Thoracic aorta (tissue), 2 donors: ENCODE data around the gene CHAMP1. TPM values are rescaled to one million over a fixed set of nuclear protein-coding genes. Genes with fewer than 3 reads are reported as not detected.
"Not testable (repeated sequence)": the region's sequence is repeated elsewhere in the genome, so short reads cannot be mapped to it uniquely, and the experiment has no call there.

ENCODE experiments used
- ATAC-seq: fragments of 150-250 bp; one replicate; pipeline ENCODE4 v1.8.0; 2017; ENCODE audit warnings: low read depth; ENCODE audit not compliant: insufficient number of reproducible peaks, low FRiP score
- DNase-seq: peaks from one replicate; pipeline ENCODE4 v3.0.0-alpha.2; 2020; ENCODE audit warnings: low spot score
- H3K27ac ChIP-seq, 2 donors: fragments of 200-600 bp; sonication (generic); 1 replicate in 1 of 2; 2 replicates in 1 of 2; pipeline ENCODE4 v1.5.1; 2016; ENCODE audit warnings: mild to moderate bottlenecking in 2 of 2, moderate library complexity in 2 of 2
- H3K27me3 ChIP-seq: fragments of 200-600 bp; sonication (generic); replicated peaks from 2 replicates; pipeline ENCODE4 v1.6.0; 2016; ENCODE audit warnings: mild to moderate bottlenecking; ENCODE audit not compliant: insufficient read depth
- H3K36me3 ChIP-seq: fragments of 200-600 bp; sonication (generic); one replicate; pipeline ENCODE4 v1.5.1; 2016
- H3K4me1 ChIP-seq, 2 donors: fragments of 200-600 bp; sonication (generic); 1 replicate in 1 of 2; 2 replicates in 1 of 2; pipeline versions ENCODE4 v1.5.1 to v1.6.0; 2016; ENCODE audit warnings: low read depth in 2 of 2, mild to moderate bottlenecking in 1 of 2; ENCODE audit not compliant: control insufficient read depth in 1 of 2
- H3K4me3 ChIP-seq: fragments of 200-600 bp; sonication (generic); 2 replicates; pipeline ENCODE4 v1.5.1; 2016; ENCODE audit warnings: mild to moderate bottlenecking
- H3K9me3 ChIP-seq: fragments of 200-600 bp; sonication (generic); 2 replicates; pipeline ENCODE4 v1.5.1; 2016
- CTCF ChIP-seq: fragments of 200-600 bp; sonication (generic); IDR thresholded peaks from one replicate; pipeline ENCODE4 v1.5.1; 2019; ENCODE audit warnings: antibody characterized with exemption
- total RNA-seq, 2 donors: library from RNA; depleted of rRNA; stranded (reverse); fragments of >200 nt; gene quantifications; one replicate each; pipeline versions ENCODE4 v1.1.0 to v1.2.3, GENCODE V29; 2016

Gene CHAMP1
- total RNA-seq, 2 donors from 2014 or later = 20.7 to 30.2 TPM

DNA sequence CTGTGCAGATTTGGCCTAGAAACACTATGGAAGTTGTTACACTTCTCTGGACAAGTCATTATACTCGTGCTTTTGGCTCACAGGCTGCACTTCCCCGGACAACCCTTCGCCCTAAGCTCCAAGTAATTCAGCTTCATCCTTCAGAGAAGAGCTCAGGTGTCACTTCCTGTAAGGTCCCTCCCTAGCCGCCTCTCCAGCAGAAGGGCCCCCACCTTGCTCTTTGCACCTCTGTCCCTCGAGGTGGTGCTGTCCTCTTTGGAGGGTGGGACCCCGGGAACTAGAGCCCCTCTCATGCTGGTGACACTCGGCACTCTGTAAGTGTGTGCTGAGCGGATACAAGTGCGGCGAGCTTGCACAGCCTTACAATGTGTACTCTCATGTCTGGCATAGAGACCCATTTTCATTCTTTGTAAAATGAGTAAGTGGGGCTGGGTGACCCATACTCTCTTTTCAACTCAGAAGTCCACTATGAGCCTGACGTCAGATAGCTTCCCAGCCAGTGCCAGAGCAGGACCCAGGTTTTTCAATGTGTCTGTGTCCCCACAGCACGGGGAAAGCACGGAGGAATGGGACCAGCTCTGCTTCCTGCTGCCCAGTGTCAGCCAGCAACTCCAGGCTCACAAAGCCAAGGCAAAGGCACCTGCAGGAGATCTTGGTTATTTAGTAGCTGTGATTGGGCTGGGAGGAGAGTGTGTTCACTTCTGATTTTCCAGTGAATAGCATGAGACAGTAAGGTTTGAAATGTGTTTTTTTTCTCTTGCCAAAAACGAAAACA is 26.9 kb downstream of the CHAMP1 start:
- H3K4me3 ChIP-seq = no peak overlapping the region
- DNase-seq = no peak
- ATAC-seq = no peak
- TF ChIP-seq CTCF = no peak
- H3K27me3 ChIP-seq = no peaks in the 10 kb centered on the region
- no peaks in the 10 kb centered on the region for H3K36me3 ChIP-seq
- H3K9me3 ChIP-seq = no peaks in the 10 kb centered on the region
- H3K4me1 ChIP-seq = peaks cover 0 to 3% of the 10 kb centered on the region in 2 donors
- no peak overlapping the region for H3K27ac ChIP-seq

- not testable (repeated sequence) for H3K9me3 ChIP-seq, H3K36me3 ChIP-seq, H3K27ac ChIP-seq, ATAC-seq, H3K4me1 ChIP-seq, DNase-seq, H3K4me3 ChIP-seq, H3K27me3 ChIP-seq
Observed at GRCh38 chr13:114347256-114347655, 33.0 kb downstream of the CHAMP1 start.

- not testable (repeated sequence) for ATAC-seq
- peak; percentile 54 for TF ChIP-seq CTCF
Observed at GRCh38 chr13:114352763-114353162, 38.5 kb downstream of the CHAMP1 start.

GRCh38 chr13:114353382-114353781 is 39.1 kb downstream of the CHAMP1 start:
- not testable (repeated sequence) for H3K9me3 ChIP-seq, ATAC-seq

More at GRCh38 chr13:114352763-114353162, 38.5 kb downstream of the CHAMP1 start:
- H3K9me3 ChIP-seq, H3K36me3 ChIP-seq, H3K27ac ChIP-seq, H3K4me3 ChIP-seq, H3K4me1 ChIP-seq, DNase-seq, H3K27me3 ChIP-seq: not testable (repeated sequence)

More at GRCh38 chr13:114353382-114353781, 39.1 kb downstream of the CHAMP1 start:
- H3K27ac ChIP-seq, H3K4me3 ChIP-seq, DNase-seq, H3K27me3 ChIP-seq, H3K36me3 ChIP-seq, H3K4me1 ChIP-seq: not testable (repeated sequence)

Other genes starting within 250 kb of the CHAMP1 start
- gene RASA3, start 181.9 kb upstream of the CHAMP1 start, total RNA-seq = 10 to 100 TPM; 38.9 to 48.6 TPM
- gene CFAP97D2, start 135.2 kb upstream of the CHAMP1 start, total RNA-seq = not detected
- 10 to 100 TPM; 45.4 to 73.3 TPM for gene CDC16, start 79.6 kb upstream of the CHAMP1 start, total RNA-seq
- 10 to 100 TPM; 25.3 to 32.8 TPM for gene UPF3A, start 32.9 kb upstream of the CHAMP1 start, total RNA-seq